GM13976 (cell line): Measurements from ENCODE around the gene TRPM8.

ENCODE experiments used
- DNase-seq: peaks from one replicate; pipeline ENCODE4 v3.0.0; 2012; ENCODE audit warnings: low spot score
- in situ Hi-C: fragments of 300-500 bp; cut with MboI; formaldehyde crosslinking; loops from one replicate; pipeline ENCODE4 v1.12.0; 2022; ENCODE audit warnings: low sequenced_read_pairs, mixed read lengths, inconsistent platforms; ENCODE audit not compliant: unreplicated experiment
- TF ChIP-seq, protein P1 (sequence below): IDR thresholded peaks from 2 replicates; pipeline ENCODE4 v1.5.1; 2012; ENCODE audit warnings: borderline replicate concordance, mild to moderate bottlenecking; ENCODE audit not compliant: insufficient read depth; ENCODE audit errors: extremely low read depth, missing control alignments, control extremely low read depth

The TRPM8 gene

GRCh38 chr2:234058881-234059280 is 141.7 kb downstream of the TRPM8 start:
- in situ Hi-C loops: no loop called here
- DNase-seq: no peak
- TF ChIP-seq, protein P1, sequence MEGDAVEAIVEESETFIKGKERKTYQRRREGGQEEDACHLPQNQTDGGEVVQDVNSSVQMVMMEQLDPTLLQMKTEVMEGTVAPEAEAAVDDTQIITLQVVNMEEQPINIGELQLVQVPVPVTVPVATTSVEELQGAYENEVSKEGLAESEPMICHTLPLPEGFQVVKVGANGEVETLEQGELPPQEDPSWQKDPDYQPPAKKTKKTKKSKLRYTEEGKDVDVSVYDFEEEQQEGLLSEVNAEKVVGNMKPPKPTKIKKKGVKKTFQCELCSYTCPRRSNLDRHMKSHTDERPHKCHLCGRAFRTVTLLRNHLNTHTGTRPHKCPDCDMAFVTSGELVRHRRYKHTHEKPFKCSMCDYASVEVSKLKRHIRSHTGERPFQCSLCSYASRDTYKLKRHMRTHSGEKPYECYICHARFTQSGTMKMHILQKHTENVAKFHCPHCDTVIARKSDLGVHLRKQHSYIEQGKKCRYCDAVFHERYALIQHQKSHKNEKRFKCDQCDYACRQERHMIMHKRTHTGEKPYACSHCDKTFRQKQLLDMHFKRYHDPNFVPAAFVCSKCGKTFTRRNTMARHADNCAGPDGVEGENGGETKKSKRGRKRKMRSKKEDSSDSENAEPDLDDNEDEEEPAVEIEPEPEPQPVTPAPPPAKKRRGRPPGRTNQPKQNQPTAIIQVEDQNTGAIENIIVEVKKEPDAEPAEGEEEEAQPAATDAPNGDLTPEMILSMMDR: no peak

GRCh38 chr2:234060236-234060635 is 143.1 kb downstream of the TRPM8 start:
- TF ChIP-seq, protein P1: no peak
- DNase-seq: no peak
- in situ Hi-C loops: no loop called here

DNA sequence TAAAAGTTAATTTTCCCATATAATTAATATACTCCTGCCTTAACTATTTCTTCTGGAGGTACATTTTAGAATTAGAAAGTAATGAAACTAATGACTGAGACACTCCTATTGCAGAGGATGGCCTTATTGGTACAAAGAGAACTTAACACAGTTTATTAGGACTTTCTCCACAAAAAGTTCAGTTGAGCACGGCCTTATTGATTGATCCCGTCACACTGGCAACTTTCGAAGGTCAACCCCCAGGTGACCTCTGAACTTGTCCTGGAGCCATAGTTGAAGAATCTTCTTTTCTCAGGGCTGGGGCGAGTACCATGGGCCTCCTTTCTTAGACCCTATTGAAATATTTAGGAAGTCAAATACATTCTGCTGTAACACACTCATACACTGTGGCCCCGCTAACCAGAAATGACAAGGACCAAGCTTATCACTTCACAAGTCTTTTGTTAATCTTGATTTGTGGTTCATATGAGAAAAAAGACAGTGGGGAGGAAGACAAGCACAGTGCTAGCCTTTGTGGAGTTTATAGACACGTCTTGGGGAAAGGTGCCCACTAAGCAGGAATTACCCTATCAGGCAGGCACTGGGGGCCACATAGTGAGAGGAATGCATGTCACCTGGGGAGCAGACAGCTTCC is 144.6 kb downstream of the TRPM8 start:
- TF ChIP-seq, protein P1: no peak
- in situ Hi-C loops: no loop called here
- no peak for DNase-seq

- in situ Hi-C loops: no loop called here
- TF ChIP-seq, protein P1: no peak
- no peak for DNase-seq
Measured at GRCh38 chr2:234066587-234066986, 149.4 kb downstream of the TRPM8 start.
